ENCODE data around the gene RASGRP1.

RASGRP1 gene

DNA sequence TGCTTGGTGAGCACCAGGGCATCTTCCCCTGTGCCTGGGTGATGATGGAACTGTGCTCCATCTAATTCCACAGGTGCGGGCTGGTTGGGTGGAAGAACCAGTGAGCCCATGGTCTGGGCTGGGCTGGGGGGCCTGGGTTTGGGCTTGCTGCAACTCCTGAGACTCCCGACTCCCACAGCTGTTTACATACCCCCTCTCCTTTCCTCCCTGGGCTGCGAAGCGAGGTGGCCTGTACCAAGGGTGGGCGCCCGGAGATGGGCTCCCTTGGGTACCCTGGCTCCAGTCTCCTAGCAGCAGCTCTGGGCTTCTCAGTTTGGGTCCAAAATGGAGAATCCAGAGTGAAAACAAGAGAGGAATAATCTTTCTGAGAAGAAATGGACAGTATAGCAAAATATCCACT is 105.1 kb downstream of the RASGRP1 start:
- TF ChIP-seq, protein P1, sequence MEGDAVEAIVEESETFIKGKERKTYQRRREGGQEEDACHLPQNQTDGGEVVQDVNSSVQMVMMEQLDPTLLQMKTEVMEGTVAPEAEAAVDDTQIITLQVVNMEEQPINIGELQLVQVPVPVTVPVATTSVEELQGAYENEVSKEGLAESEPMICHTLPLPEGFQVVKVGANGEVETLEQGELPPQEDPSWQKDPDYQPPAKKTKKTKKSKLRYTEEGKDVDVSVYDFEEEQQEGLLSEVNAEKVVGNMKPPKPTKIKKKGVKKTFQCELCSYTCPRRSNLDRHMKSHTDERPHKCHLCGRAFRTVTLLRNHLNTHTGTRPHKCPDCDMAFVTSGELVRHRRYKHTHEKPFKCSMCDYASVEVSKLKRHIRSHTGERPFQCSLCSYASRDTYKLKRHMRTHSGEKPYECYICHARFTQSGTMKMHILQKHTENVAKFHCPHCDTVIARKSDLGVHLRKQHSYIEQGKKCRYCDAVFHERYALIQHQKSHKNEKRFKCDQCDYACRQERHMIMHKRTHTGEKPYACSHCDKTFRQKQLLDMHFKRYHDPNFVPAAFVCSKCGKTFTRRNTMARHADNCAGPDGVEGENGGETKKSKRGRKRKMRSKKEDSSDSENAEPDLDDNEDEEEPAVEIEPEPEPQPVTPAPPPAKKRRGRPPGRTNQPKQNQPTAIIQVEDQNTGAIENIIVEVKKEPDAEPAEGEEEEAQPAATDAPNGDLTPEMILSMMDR (IDR thresholded peaks at IDR 0.05; ENCODE audit: low read depth, low read length, missing control alignments), result no peak
- in situ Hi-C loops (cut with HindIII; ENCODE audit: low sequenced_read_pairs), result no loop called here
- DNase-seq (ENCODE audit: low read depth), result no peak
- H3K4me3 ChIP-seq (ENCODE audit: low read depth, low read length), result no peak overlapping the region

DNA sequence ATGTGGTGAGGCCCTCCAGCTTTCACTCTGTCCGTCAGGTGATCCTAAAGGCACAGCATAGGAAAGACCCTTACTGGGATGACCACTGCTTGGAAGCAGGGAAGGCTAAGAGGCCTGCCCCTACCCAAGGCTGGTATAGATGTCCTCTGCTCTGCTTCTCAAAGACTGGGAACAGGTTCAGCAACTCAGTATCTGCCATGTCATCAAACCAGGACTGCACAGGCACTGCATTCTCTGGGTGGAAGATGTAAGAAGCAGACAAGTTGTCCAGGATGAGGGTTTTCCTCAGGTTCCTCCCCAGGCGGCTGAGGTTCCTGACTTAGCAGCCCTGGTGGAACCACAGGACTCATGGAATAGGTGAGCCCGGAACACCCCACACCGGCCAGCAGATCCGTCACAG is 106.0 kb downstream of the RASGRP1 start:
- H3K4me3 ChIP-seq (ENCODE audit: low read depth, low read length), result no peak overlapping the region
- TF ChIP-seq, protein P1 (IDR thresholded peaks at IDR 0.05; ENCODE audit: low read depth, low read length, missing control alignments), result no peak
- in situ Hi-C loops (cut with HindIII; ENCODE audit: low sequenced_read_pairs), result no loop called here
- no peak for DNase-seq (ENCODE audit: low read depth)

DNA sequence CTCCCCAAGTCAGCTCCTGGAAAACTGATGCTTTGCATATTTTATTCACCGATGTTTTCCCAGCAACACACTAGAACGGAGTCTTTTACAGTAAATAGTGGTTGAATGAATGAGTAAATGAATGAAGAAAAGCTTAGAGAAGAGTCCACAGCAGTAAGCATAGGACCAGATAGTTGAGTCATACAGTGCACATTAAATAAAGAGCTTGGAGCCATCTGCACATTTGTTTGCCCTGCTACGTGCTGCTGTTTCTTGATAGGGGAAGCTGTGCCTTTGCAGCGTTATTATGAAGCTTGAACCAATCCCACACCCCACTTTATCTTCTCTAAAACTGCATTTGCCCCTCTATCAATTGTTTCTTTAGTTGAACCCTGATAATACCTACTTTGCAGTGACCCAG is 109.5 kb downstream of the RASGRP1 start:
- DNase-seq (ENCODE audit: low read depth), result no peak
- in situ Hi-C loops (cut with HindIII; ENCODE audit: low sequenced_read_pairs), result no loop called here
- peak overlapping the region; percentile 92 for H3K4me3 ChIP-seq (ENCODE audit: low read depth, low read length)
- TF ChIP-seq, protein P1 (IDR thresholded peaks at IDR 0.05; ENCODE audit: low read depth, low read length, missing control alignments), result no peak

DNA sequence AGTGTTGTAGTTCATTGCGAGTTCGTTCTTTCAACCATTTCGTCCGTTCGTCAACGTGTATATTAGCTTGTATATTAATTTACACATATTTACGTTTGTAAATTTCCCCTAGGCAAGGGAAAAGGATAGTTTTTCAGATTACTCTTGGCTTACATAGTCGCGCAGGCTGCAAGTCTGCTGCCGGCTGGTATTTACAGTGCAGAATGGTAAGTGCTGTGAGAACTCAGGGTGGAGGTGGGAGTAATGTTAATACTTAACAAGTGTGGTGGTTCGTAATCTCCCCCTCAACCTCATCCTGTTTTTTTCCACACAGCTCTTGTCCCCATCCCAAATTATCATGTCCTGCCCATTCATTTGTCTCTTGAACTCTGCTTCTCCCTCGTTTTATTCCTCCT is 109.9 kb downstream of the RASGRP1 start:
- peak overlapping the region; percentile 92 for H3K4me3 ChIP-seq (ENCODE audit: low read depth, low read length)
- in situ Hi-C loops (cut with HindIII; ENCODE audit: low sequenced_read_pairs), result no loop called here
- DNase-seq (ENCODE audit: low read depth), result no peak

DNA sequence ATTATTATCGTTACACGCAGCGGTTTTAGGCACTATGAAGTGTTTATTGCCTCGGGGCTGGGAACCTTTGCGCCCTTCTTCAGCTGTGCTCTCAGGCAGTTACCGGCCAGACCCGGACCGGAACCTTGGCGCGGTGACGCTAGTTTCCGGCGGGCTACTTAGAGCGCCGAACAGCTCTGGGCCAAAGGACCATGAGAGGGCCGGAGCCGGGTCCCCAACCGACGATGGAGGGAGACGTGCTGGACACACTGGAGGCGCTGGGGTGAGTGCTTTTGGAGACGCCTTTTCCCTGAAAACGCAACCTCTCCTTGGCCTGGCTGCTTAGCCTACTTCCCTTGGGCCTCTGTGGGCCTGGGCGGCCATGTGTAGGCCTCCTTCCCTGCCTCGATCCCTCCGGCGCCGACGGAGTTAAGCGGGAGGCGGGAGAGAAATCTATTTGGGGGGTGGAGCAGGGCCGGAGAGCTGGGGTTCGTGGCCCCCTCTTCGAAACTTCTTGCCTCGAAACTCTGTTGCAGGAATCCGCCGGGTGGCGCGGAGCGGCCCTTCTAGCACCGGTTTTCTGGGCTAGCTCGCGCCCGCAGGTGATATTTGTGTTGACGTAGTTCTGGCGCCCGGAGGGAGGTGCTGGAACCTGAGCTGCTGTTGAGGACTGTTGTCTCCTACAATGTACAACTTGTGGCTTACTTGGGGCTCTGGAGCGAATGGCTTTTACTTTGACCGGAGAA is 110.5 kb downstream of the RASGRP1 start, which contains the start of gene FAM98B:
TSS of gene FAM98B (plus strand) at position 157 of the 725 bp plus-strand sequence. CDS start at position 192, 35 bp downstream.
- in situ Hi-C loops (cut with HindIII; ENCODE audit: low sequenced_read_pairs), result no loop called here
- peak; percentile 70 for DNase-seq (ENCODE audit: low read depth)
- TF ChIP-seq, protein P1 (IDR thresholded peaks at IDR 0.05; ENCODE audit: low read depth, low read length, missing control alignments), result peak; percentile 7
- H3K4me3 ChIP-seq (ENCODE audit: low read depth, low read length), result peak within 1 kb of the TSS; percentile 92

More for the DNA sequence above, 109.9 kb downstream of the RASGRP1 start:
- TF ChIP-seq, protein P1 (IDR thresholded peaks at IDR 0.05; ENCODE audit: low read depth, low read length, missing control alignments), result no peak

DNA sequence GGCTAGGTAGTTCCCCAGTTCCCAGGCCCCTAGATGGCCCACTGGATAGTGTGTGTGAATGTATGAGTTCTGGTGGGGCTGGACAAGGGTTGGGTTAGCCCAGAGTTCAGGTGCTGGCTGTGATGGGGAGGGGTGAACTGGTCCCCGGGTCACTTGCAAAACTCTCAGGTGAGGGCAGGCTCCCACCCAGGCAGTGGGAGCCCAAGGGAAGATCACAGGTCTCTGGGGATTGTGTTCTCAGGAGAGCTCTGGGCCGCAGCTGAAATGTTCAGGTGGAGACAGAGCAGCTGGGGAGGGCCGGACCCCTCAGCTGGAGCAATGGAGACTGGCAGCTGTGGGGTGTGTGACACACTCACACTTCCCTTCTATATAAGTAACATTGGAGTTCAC is 123.5 kb downstream of the RASGRP1 start:
- DNase-seq (ENCODE audit: low read depth), result no peak
- in situ Hi-C loops (cut with HindIII; ENCODE audit: low sequenced_read_pairs), result no loop called here

More for the DNA sequence above, 123.5 kb downstream of the RASGRP1 start:
- TF ChIP-seq, protein P1 (IDR thresholded peaks at IDR 0.05; ENCODE audit: low read depth, low read length, missing control alignments), result no peak
- H3K4me3 ChIP-seq (ENCODE audit: low read depth, low read length), result no peak overlapping the region

Measured in astrocyte of the cerebellum (primary cell).